ENCODE results near the gene MRPL33.

MRPL33 gene

GRCh38 chr2:27807476-27807875, 36.0 kb downstream of the MRPL33 start:
- H3K27me3 Mint-ChIP-seq = no peaks in the 10 kb centered on the region
- H3K36me3 Mint-ChIP-seq = peaks cover 2% of the 10 kb centered on the region
- H3K9me3 Mint-ChIP-seq = no peaks in the 10 kb centered on the region
- no peaks in the 10 kb centered on the region for H3K4me1 Mint-ChIP-seq
- H3K27ac Mint-ChIP-seq = no peak overlapping the region
- H3K4me3 Mint-ChIP-seq = no peak overlapping the region

- Mint-ChIP-seq H3K4me1 (no peaks in the 10 kb centered on the region), H3K4me3 (no peak overlapping the region), H3K9me3 (no peaks in the 10 kb centered on the region), H3K27me3 (no peaks in the 10 kb centered on the region), H3K36me3 (no peaks in the 10 kb centered on the region), H3K27ac (no peak overlapping the region)
Measured at GRCh38 chr2:27808418-27808817, 36.9 kb downstream of the MRPL33 start.

- no peak overlapping the region for H3K4me3 Mint-ChIP-seq
- H3K4me1 Mint-ChIP-seq = no peaks in the 10 kb centered on the region
- no peaks in the 10 kb centered on the region for H3K27me3 Mint-ChIP-seq
- H3K36me3 Mint-ChIP-seq = no peaks in the 10 kb centered on the region
- no peaks in the 10 kb centered on the region for H3K9me3 Mint-ChIP-seq
- no peak overlapping the region for H3K27ac Mint-ChIP-seq
Measured at GRCh38 chr2:27808984-27809383, 37.5 kb downstream of the MRPL33 start.

GRCh38 chr2:27809761-27810241, 38.3 kb downstream of the MRPL33 start:
- no peak overlapping the region for H3K4me3 Mint-ChIP-seq

GRCh38 chr2:27810455-27810854, 38.9 kb downstream of the MRPL33 start:
- Mint-ChIP-seq H3K4me1 (no peaks in the 10 kb centered on the region), H3K36me3 (peaks cover 2% of the 10 kb centered on the region), H3K27ac (no peak overlapping the region), H3K27me3 (no peaks in the 10 kb centered on the region), H3K4me3 (no peak overlapping the region), H3K9me3 (no peaks in the 10 kb centered on the region)

More at GRCh38 chr2:27809761-27810241, 38.3 kb downstream of the MRPL33 start:
- no peaks in the 10 kb centered on the region for H3K4me1 Mint-ChIP-seq
- H3K27ac Mint-ChIP-seq = no peak overlapping the region
- H3K27me3 Mint-ChIP-seq = no peaks in the 10 kb centered on the region
- no peaks in the 10 kb centered on the region for H3K9me3 Mint-ChIP-seq
- peaks cover 2% of the 10 kb centered on the region for H3K36me3 Mint-ChIP-seq

GRCh38 chr2:27811768-27812167, 40.2 kb downstream of the MRPL33 start:
- H3K27ac Mint-ChIP-seq = no peak overlapping the region
- no peak overlapping the region for H3K4me3 Mint-ChIP-seq
- H3K36me3 Mint-ChIP-seq = peaks cover 2% of the 10 kb centered on the region
- H3K27me3 Mint-ChIP-seq = no peaks in the 10 kb centered on the region
- H3K9me3 Mint-ChIP-seq = no peaks in the 10 kb centered on the region
- H3K4me1 Mint-ChIP-seq = no peaks in the 10 kb centered on the region

- Mint-ChIP-seq H3K4me1 (no peaks in the 10 kb centered on the region), H3K27me3 (no peaks in the 10 kb centered on the region), H3K36me3 (peaks cover 2% of the 10 kb centered on the region), H3K27ac (no peak overlapping the region), H3K9me3 (no peaks in the 10 kb centered on the region), H3K4me3 (no peak overlapping the region)
Measured at GRCh38 chr2:27814758-27815157, 43.2 kb downstream of the MRPL33 start.

GRCh38 chr2:27815860-27816438, 44.4 kb downstream of the MRPL33 start:
- Mint-ChIP-seq H3K27me3 (no peaks in the 10 kb centered on the region), H3K4me1 (no peaks in the 10 kb centered on the region), H3K27ac (no peak overlapping the region), H3K9me3 (no peaks in the 10 kb centered on the region), H3K36me3 (peaks cover 4% of the 10 kb centered on the region), H3K4me3 (no peak overlapping the region)

GRCh38 chr2:27822049-27822448, 50.5 kb downstream of the MRPL33 start:
- Mint-ChIP-seq H3K4me3 (no peak overlapping the region), H3K4me1 (no peaks in the 10 kb centered on the region), H3K27me3 (no peaks in the 10 kb centered on the region), H3K36me3 (peaks cover 11% of the 10 kb centered on the region), H3K27ac (no peak overlapping the region), H3K9me3 (peaks cover 7% of the 10 kb centered on the region)

- Mint-ChIP-seq H3K9me3 (peaks cover 7% of the 10 kb centered on the region), H3K27ac (no peak overlapping the region), H3K4me3 (no peak overlapping the region), H3K4me1 (no peaks in the 10 kb centered on the region), H3K36me3 (peaks cover 11% of the 10 kb centered on the region), H3K27me3 (no peaks in the 10 kb centered on the region)
Measured at GRCh38 chr2:27823135-27823534, 51.6 kb downstream of the MRPL33 start.

GRCh38 chr2:27823569-27823968, 52.0 kb downstream of the MRPL33 start:
- no peak overlapping the region for H3K27ac Mint-ChIP-seq
- H3K27me3 Mint-ChIP-seq = no peaks in the 10 kb centered on the region
- peaks cover 11% of the 10 kb centered on the region for H3K36me3 Mint-ChIP-seq
- H3K9me3 Mint-ChIP-seq = peaks cover 7% of the 10 kb centered on the region
- no peak overlapping the region for H3K4me3 Mint-ChIP-seq
- no peaks in the 10 kb centered on the region for H3K4me1 Mint-ChIP-seq

GRCh38 chr2:27824401-27824800, 52.9 kb downstream of the MRPL33 start:
- Mint-ChIP-seq H3K4me1 (no peaks in the 10 kb centered on the region), H3K9me3 (peaks cover 7% of the 10 kb centered on the region), H3K27me3 (no peaks in the 10 kb centered on the region), H3K4me3 (no peak overlapping the region), H3K36me3 (peaks cover 11% of the 10 kb centered on the region), H3K27ac (no peak overlapping the region)

GRCh38 chr2:27828305-27828704, 56.8 kb downstream of the MRPL33 start:
- Mint-ChIP-seq H3K27me3 (no peaks in the 10 kb centered on the region), H3K9me3 (peaks cover 7% of the 10 kb centered on the region), H3K36me3 (peaks cover 24% of the 10 kb centered on the region), H3K4me3 (no peak overlapping the region), H3K27ac (no peak overlapping the region), H3K4me1 (no peaks in the 10 kb centered on the region)

All from activated naive CD4-positive, alpha-beta T cell treated with anti-CD3 and anti-CD28 coated beads, Interleukin-2, amount 50 U/mL, for 24 hours (primary cell).